ENCODE measurements around the gene RERE.

The RERE gene

GRCh38 chr1:8448911-8449661, 368.4 kb downstream of the RERE start:
- no peaks in the 10 kb centered on the region for H3K9me3 ChIP-seq (ENCODE audit: control insufficient read depth, insufficient read depth, low read depth, low read length)
- H3K36me3 ChIP-seq (ENCODE audit: control insufficient read depth in 2 of 2, insufficient read depth in 1 of 2, low read length in 2 of 2), result peaks cover 0 to 12% of the 10 kb centered on the region in 2 experiments; a peak in 1 of 3 replicates
- POLR2A ChIA-PET, result interaction anchor here (0.6 kb wide), 1 partner anchor 1981 kb away, joined by 3 read pairs; the partner anchor contains the start of gene CENPS
- H3K4me3 ChIP-seq (ENCODE audit: low read depth, low read length), result no peak overlapping the region
- CTCF ChIA-PET, result interaction anchor here (0.8 to 0.9 kb wide), 2 partner anchors 10 to 20 kb away, joined by 3 read pairs; no protein-coding TSS in a partner anchor
- peaks cover 10% of the 10 kb centered on the region; the same call in 1 of the 2 replicates for H3K4me1 ChIP-seq (ENCODE audit: control insufficient read depth, insufficient read depth, low read length)
- H3K27ac ChIP-seq (ENCODE audit: extremely low read depth, low read depth, low read length), result peak overlapping the region; percentile 35; the same call in 1 of the 2 replicates
- peak; percentile 96 for TF ChIP-seq FEZF1 (tag by site-specific recombination; IDR thresholded peaks at IDR 0.05)
- peak; percentile 48; the same call in 1 of the 2 replicates for TF ChIP-seq OSR2 (tag by site-specific recombination; IDR thresholded peaks at IDR 0.05)
- peak; percentile 84; the same call in 1 of the 2 replicates for TF ChIP-seq TCF7L2 (IDR thresholded peaks at IDR 0.05; ENCODE audit: borderline replicate concordance, low read depth, low read length)
- no peak for TF ChIP-seq PRDM2 (tag by site-specific recombination; IDR thresholded peaks at IDR 0.05; ENCODE audit: borderline replicate concordance)
- no peak for TF ChIP-seq ZBTB26 (tag by site-specific recombination; optimal IDR thresholded peaks at IDR 0.05)
- TF ChIP-seq PBX3 (CRISPR knock-in tag; IDR thresholded peaks at IDR 0.05), result no peak
- TF ChIP-seq ZBTB21 (tag by site-specific recombination; IDR thresholded peaks at IDR 0.05), result no peak
- TF ChIP-seq ZEB2 (tag by site-specific recombination; IDR thresholded peaks at IDR 0.05), result no peak
- peak; percentile 65; the same call in 1 of the 2 replicates for TF ChIP-seq PRDM4 (tag by site-specific recombination; IDR thresholded peaks at IDR 0.05)
- TF ChIP-seq ZNF362 (tag by site-specific recombination; IDR thresholded peaks at IDR 0.05), result no peak
- TF ChIP-seq ZNF132 (tag by site-specific recombination; IDR thresholded peaks at IDR 0.05; ENCODE audit: borderline replicate concordance), result no peak
- no peak for TF ChIP-seq ZNF146 (tag by site-specific recombination; IDR thresholded peaks at IDR 0.05)
- no peak for TF ChIP-seq ZNF423 (tag by site-specific recombination; IDR thresholded peaks at IDR 0.05)
- no peak for TF ChIP-seq ZBTB6 (tag by site-specific recombination; IDR thresholded peaks at IDR 0.05)
- TF ChIP-seq ZSCAN5A (tag by site-specific recombination; IDR thresholded peaks at IDR 0.05), result no peak
- TF ChIP-seq ZNF223 (tag by site-specific recombination; IDR thresholded peaks at IDR 0.05), result no peak
- no peak for TF ChIP-seq ZNF426 (tag by site-specific recombination; IDR thresholded peaks at IDR 0.05)
- TF ChIP-seq ZNF24 (tag by site-specific recombination; IDR thresholded peaks at IDR 0.05), result no peak
- TF ChIP-seq ZNF48 (tag by site-specific recombination; IDR thresholded peaks at IDR 0.05), result no peak
- no peak for TF ChIP-seq ZNF660 (tag by site-specific recombination; IDR thresholded peaks at IDR 0.05)
- TF ChIP-seq ZNF768 (tag by site-specific recombination; IDR thresholded peaks at IDR 0.05), result no peak
- TF ChIP-seq ZNF624 (tag by site-specific recombination; IDR thresholded peaks at IDR 0.05), result no peak

All from HEK293 (cell line).